ENCODE measurements around the gene SGMS2. TPM values are rescaled to one million over a fixed set of nuclear protein-coding genes. Genes with fewer than 3 reads are reported as not detected.

SGMS2 gene
- total and polyA plus RNA-seq, 2 of the 13 experiments (the other 11 are each of a cell fraction or from before 2014, with no cell fraction given): 1.2 to 1.7 TPM

DNA sequence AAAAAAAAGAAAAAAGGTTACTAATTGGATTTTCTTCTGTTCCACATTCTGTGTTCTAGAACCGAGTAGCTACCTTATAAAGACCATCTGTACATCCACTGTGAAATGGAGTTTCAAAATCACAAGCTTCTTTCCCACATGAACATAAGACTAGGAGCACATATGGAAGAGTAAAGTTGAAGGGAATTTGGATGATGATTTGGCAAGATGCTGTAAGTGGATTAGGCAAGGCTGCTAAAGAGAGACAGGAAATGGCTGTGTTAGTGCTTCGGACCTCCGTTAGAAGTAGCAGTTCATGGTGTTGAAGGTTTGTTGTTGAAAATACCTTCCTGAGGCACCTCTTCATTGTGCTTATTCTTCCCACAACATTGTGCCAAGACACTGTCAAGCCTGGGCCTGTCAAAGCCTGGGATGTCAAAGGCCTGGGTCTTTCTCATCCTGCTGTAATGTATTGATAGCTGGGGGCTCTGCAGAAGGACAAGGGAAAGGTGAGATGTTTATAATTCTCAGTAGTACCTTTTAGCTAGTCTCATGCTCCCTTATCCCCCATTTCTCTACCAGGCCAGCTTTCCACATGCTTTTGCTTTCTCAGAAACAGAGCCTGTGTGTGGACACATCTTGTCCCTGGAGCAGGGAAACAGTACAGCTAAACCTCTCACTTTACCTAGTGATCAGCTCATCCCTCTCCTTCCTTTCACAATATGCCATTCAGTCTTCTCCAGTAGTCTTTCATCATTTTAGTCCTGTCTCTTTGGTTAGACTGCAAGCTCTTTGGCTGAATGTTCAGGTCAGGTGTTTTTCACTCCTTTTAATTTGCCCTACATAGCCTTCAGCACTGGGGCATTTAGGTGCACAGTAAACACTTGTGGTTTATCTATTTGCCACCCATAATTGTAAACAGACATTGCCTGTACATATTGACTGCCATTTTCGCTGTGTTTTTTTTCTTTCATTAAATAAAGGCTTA is 68.7 kb downstream of the SGMS2 start:
- in situ Hi-C loops (cut with HindIII; ENCODE audit: extremely low pct_ligation_motif_present, low pct_unique_long_range_greater_than_20kb): no loop called here
- no peak overlapping the region for H3K4me3 ChIP-seq (replicated peaks in 1 of 3; ENCODE audit: insufficient read depth in 1 of 3, low read depth in 2 of 3, low read length in 3 of 3)
- no peaks in the 10 kb centered on the region for H3K27me3 ChIP-seq (ENCODE audit: control insufficient read depth in 1 of 2, insufficient read depth in 2 of 2, low read length in 2 of 2)
- H3K4me1 ChIP-seq (ENCODE audit: insufficient read depth, low read length): peaks cover 10% of the 10 kb centered on the region
- BruUV-seq (replicated peaks): no TSS peak
- no peaks in the 10 kb centered on the region for H3K36me3 ChIP-seq (replicated peaks in 1 of 2; ENCODE audit: control insufficient read depth in 1 of 2, insufficient read depth in 2 of 2, low read length in 2 of 2)
- FAIRE-seq (no peak), ATAC-seq (no peak), DNase-seq (ENCODE audit: low spot score) (no peak)
- CTCF ChIA-PET (ENCODE audit: low intra/inter-chr PET ratio, low total read pairs): no interaction called here
- intact Hi-C loops (cut with micrococcal nuclease; ENCODE audit: unreplicated experiment): no loop called here
- H3K4me2 ChIP-seq (ENCODE audit: low read depth, low read length): no peak overlapping the region
- H3K9me3 ChIP-seq (ENCODE audit: low read length): peaks cover 21% of the 10 kb centered on the region; the same call in 1 of the 2 replicates
- no peaks in the 10 kb centered on the region for H3K79me2 ChIP-seq (ENCODE audit: insufficient read depth, low read length)
- POLR2A ChIA-PET: no interaction called here
- WGBS (ENCODE audit: low lambda C conversion rate): 67% methylated on average over 4 of the region's 4 CpGs
- H3K9ac ChIP-seq (ENCODE audit: insufficient read depth, low read depth, low read length): no peak overlapping the region
- TF ChIP-seq IRF9 (CRISPR knock-in tag; IDR thresholded peaks at IDR 0.05; ENCODE audit: borderline replicate concordance) (no peak), ZNF792 (CRISPR knock-in tag; IDR thresholded peaks at IDR 0.05) (no peak), HHEX (CRISPR knock-in tag; IDR thresholded peaks at IDR 0.05) (no peak), MBD4 (IDR thresholded peaks at IDR 0.05; ENCODE audit: borderline replicate concordance, low read length) (no peak), ZNF766 (CRISPR knock-in tag; IDR thresholded peaks at IDR 0.05; ENCODE audit: borderline replicate concordance) (no peak), FOXJ3 (CRISPR knock-in tag; IDR thresholded peaks at IDR 0.05; ENCODE audit: borderline replicate concordance) (no peak), HOXA5 (CRISPR knock-in tag; IDR thresholded peaks at IDR 0.05) (no peak), ISL2 (CRISPR knock-in tag; IDR thresholded peaks at IDR 0.05) (no peak), HOXA9 (CRISPR knock-in tag; IDR thresholded peaks at IDR 0.05; ENCODE audit: borderline replicate concordance) (no peak), JUN (CRISPR knock-in tag; IDR thresholded peaks at IDR 0.05) (no peak), MLXIP (CRISPR knock-in tag; IDR thresholded peaks at IDR 0.05; ENCODE audit: borderline replicate concordance) (no peak)
- TF ChIP-seq, protein P1, sequence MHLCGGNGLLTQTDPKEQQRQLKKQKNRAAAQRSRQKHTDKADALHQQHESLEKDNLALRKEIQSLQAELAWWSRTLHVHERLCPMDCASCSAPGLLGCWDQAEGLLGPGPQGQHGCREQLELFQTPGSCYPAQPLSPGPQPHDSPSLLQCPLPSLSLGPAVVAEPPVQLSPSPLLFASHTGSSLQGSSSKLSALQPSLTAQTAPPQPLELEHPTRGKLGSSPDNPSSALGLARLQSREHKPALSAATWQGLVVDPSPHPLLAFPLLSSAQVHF (CRISPR knock-in tag; IDR thresholded peaks at IDR 0.05): no peak
- TF ChIP-seq, protein P2, sequence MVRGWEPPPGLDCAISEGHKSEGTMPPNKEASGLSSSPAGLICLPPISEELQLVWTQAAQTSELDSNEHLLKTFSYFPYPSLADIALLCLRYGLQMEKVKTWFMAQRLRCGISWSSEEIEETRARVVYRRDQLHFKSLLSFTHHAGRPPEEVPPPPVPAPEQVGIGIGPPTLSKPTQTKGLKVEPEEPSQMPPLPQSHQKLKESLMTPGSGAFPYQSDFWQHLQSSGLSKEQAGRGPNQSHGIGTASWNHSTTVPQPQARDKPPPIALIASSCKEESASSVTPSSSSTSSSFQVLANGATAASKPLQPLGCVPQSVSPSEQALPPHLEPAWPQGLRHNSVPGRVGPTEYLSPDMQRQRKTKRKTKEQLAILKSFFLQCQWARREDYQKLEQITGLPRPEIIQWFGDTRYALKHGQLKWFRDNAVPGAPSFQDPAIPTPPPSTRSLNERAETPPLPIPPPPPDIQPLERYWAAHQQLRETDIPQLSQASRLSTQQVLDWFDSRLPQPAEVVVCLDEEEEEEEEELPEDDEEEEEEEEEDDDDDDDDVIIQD (CRISPR knock-in tag; IDR thresholded peaks at IDR 0.05; ENCODE audit: low read depth): no peak
- TF ChIP-seq, protein P3, sequence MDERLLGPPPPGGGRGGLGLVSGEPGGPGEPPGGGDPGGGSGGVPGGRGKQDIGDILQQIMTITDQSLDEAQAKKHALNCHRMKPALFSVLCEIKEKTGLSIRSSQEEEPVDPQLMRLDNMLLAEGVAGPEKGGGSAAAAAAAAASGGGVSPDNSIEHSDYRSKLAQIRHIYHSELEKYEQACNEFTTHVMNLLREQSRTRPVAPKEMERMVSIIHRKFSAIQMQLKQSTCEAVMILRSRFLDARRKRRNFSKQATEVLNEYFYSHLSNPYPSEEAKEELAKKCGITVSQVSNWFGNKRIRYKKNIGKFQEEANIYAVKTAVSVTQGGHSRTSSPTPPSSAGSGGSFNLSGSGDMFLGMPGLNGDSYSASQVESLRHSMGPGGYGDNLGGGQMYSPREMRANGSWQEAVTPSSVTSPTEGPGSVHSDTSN (CRISPR knock-in tag; IDR thresholded peaks at IDR 0.05): no peak
- no peak overlapping the region for H3K27ac ChIP-seq (ENCODE audit: extremely low read length, insufficient read depth, low read length)
- no peaks in the 10 kb centered on the region for H4K20me1 ChIP-seq (ENCODE audit: insufficient read depth, low read length)
- H2AFZ ChIP-seq (ENCODE audit: low read length): no peak overlapping the region
